Astrocyte (in vitro differentiated cells and primary cell): Measurements from ENCODE around the gene XAF1. TPM values are rescaled to one million over a fixed set of nuclear protein-coding genes. Genes with fewer than 3 reads are reported as not detected.
A peak's percentile ranks its signal among the peaks of the same experiment; 100 is the strongest.
"Not testable (repeated sequence)": the region's sequence is repeated elsewhere in the genome, so short reads cannot be mapped to it uniquely, and the experiment has no call there.

ENCODE experiments used
- DNase-seq: peaks from one replicate; pipeline ENCODE4 v3.0.0-alpha.2; 2010; ENCODE audit warnings: low read depth
- FAIRE-seq: peaks from 2 replicates; lab custom pipeline; 2011; peaks lifted over from hg19 to GRCh38; lab: Jason Lieb, UNC
- H2AFZ ChIP-seq: 2 replicates; pipeline ENCODE4 v1.6.0; 2012; ENCODE audit warnings: low read depth, low read length, inconsistent platforms
- H3K27ac ChIP-seq: 2 replicates; pipeline ENCODE4 v1.5.1; 2011; ENCODE audit warnings: low read depth, low read length, inconsistent platforms
- H3K27me3 ChIP-seq: 2 replicates; pipeline ENCODE4 v1.6.0; 2011; ENCODE audit warnings: low read length, inconsistent platforms; ENCODE audit not compliant: insufficient read depth
- H3K36me3 ChIP-seq: 2 replicates; pipeline ENCODE4 v1.5.1; 2011; ENCODE audit warnings: low read length, inconsistent platforms; ENCODE audit not compliant: insufficient read depth
- H3K4me1 ChIP-seq: 2 replicates; pipeline ENCODE4 v1.5.1; 2011; ENCODE audit warnings: low read length, inconsistent platforms; ENCODE audit not compliant: insufficient read depth
- H3K4me2 ChIP-seq: 2 replicates; pipeline ENCODE4 v1.6.0; 2012; ENCODE audit warnings: low read length, inconsistent platforms
- H3K4me3 ChIP-seq: 2 replicates; pipeline ENCODE4 v1.5.1; 2011; ENCODE audit warnings: low read depth, mild to moderate bottlenecking, low read length, inconsistent platforms; ENCODE audit not compliant: insufficient read depth
- H3K79me2 ChIP-seq: 2 replicates; pipeline ENCODE4 v1.6.0; 2012; ENCODE audit warnings: mild to moderate bottlenecking, low read length, inconsistent platforms; ENCODE audit not compliant: insufficient read depth
- H3K9ac ChIP-seq: 2 replicates; pipeline ENCODE4 v1.6.0; 2012; ENCODE audit warnings: mild to moderate bottlenecking, low read length, inconsistent platforms
- H3K9me3 ChIP-seq: 2 replicates; pipeline ENCODE4 v1.5.1; 2012; ENCODE audit warnings: low read depth, mild to moderate bottlenecking, low read length, inconsistent platforms; ENCODE audit not compliant: insufficient read depth
- H4K20me1 ChIP-seq: 2 replicates; pipeline ENCODE4 v1.6.0; 2012; ENCODE audit warnings: low read length, inconsistent platforms; ENCODE audit not compliant: insufficient read depth
- H3K27ac Mint-ChIP-seq: one replicate; pipeline ENCODE4 v1.8.0; 2021; ENCODE audit warnings: mild to moderate bottlenecking, mixed read lengths; ENCODE audit not compliant: unreplicated experiment
- H3K27me3 Mint-ChIP-seq: one replicate; pipeline ENCODE4 v1.8.0; 2021; ENCODE audit warnings: low read depth, mixed read lengths; ENCODE audit not compliant: unreplicated experiment
- H3K36me3 Mint-ChIP-seq: one replicate; pipeline ENCODE4 v1.8.0; 2021; ENCODE audit warnings: low read depth, mixed read lengths; ENCODE audit not compliant: unreplicated experiment
- H3K4me1 Mint-ChIP-seq: one replicate; pipeline ENCODE4 v1.8.0; 2021; ENCODE audit warnings: low read depth, mixed read lengths; ENCODE audit not compliant: unreplicated experiment
- H3K4me3 Mint-ChIP-seq: one replicate; pipeline ENCODE4 v1.8.0; 2021; ENCODE audit warnings: mild to moderate bottlenecking, moderate library complexity, mixed read lengths; ENCODE audit not compliant: unreplicated experiment
- H3K9me3 Mint-ChIP-seq: one replicate; pipeline ENCODE4 v1.8.0; 2021; ENCODE audit warnings: mild to moderate bottlenecking, mixed read lengths; ENCODE audit not compliant: unreplicated experiment
- CTCF ChIP-seq: IDR thresholded peaks from 2 replicates; pipeline ENCODE4 v1.5.1; 2011; ENCODE audit warnings: low read depth, mild to moderate bottlenecking, inconsistent platforms, low read length, moderate library complexity; ENCODE audit not compliant: insufficient read depth
- EZH2 ChIP-seq: IDR thresholded peaks from 2 replicates; pipeline ENCODE4 v1.6.1; 2012; ENCODE audit warnings: mild to moderate bottlenecking, low read length, inconsistent platforms; ENCODE audit not compliant: insufficient read depth
- total RNA-seq: library from RNA; stranded (reverse); gene quantifications from 2 replicates; pipeline ENCODE4 v1.2.1, GENCODE V29; 2021

The XAF1 gene
- total RNA-seq, 1 donor from 2014 or later = 50.9 TPM

- Histone ChIP-seq H3K27ac (no peak overlapping the region), H3K79me2 (no peaks in the 10 kb centered on the region), H3K36me3 (no peaks in the 10 kb centered on the region), H3K9me3 (no peaks in the 10 kb centered on the region), H3K4me1 (no peaks in the 10 kb centered on the region), H4K20me1 (no peaks in the 10 kb centered on the region), H3K9ac (no peak overlapping the region), H3K4me3 (no peak overlapping the region), H3K4me2 (no peak overlapping the region), H2AFZ (no peak overlapping the region), H3K27me3 (peaks cover 3% of the 10 kb centered on the region)
- no peaks in the 10 kb centered on the region for H3K4me1 Mint-ChIP-seq
- TF ChIP-seq EZH2 (no peak), CTCF (no peak)
- H3K9me3 Mint-ChIP-seq = peaks cover 21% of the 10 kb centered on the region
- H3K27ac Mint-ChIP-seq = no peak overlapping the region
- H3K27me3 Mint-ChIP-seq = peaks cover 6% of the 10 kb centered on the region
- no peak for DNase-seq
- FAIRE-seq = peak; percentile 49
- no peak overlapping the region for H3K4me3 Mint-ChIP-seq
- peaks cover 66% of the 10 kb centered on the region for H3K36me3 Mint-ChIP-seq
These were observed 12.6 kb downstream of the XAF1 start for GRCh38 chr17:6768447-6768846.

GRCh38 chr17:6772016-6772415 is 16.2 kb downstream of the XAF1 start:
- Histone ChIP-seq H3K9ac (no peak overlapping the region), H3K27me3 (peaks cover 12% of the 10 kb centered on the region), H3K79me2 (no peaks in the 10 kb centered on the region), H4K20me1 (no peaks in the 10 kb centered on the region), H3K27ac (no peak overlapping the region), H3K9me3 (peaks cover 3% of the 10 kb centered on the region), H3K4me2 (no peak overlapping the region), H3K36me3 (no peaks in the 10 kb centered on the region), H2AFZ (no peak overlapping the region), H3K4me3 (no peak overlapping the region), H3K4me1 (no peaks in the 10 kb centered on the region)
- Mint-ChIP-seq H3K27ac (no peak overlapping the region), H3K36me3 (peaks cover 71% of the 10 kb centered on the region), H3K27me3 (peaks cover 24% of the 10 kb centered on the region), H3K4me1 (no peaks in the 10 kb centered on the region), H3K9me3 (peaks cover 43% of the 10 kb centered on the region), H3K4me3 (no peak overlapping the region)
- FAIRE-seq (no peak), DNase-seq (no peak)
- TF ChIP-seq EZH2 = no peak

- H3K27ac Mint-ChIP-seq, H3K27ac ChIP-seq, H2AFZ ChIP-seq, FAIRE-seq, H3K4me3 ChIP-seq, H3K9me3 ChIP-seq, H3K9ac ChIP-seq, H3K4me1 Mint-ChIP-seq, H3K79me2 ChIP-seq, H3K4me3 Mint-ChIP-seq, H3K4me2 ChIP-seq, H4K20me1 ChIP-seq, H3K4me1 ChIP-seq, H3K36me3 ChIP-seq, DNase-seq: not testable (repeated sequence)
- H3K27me3 ChIP-seq = peaks cover 15% of the 10 kb centered on the region
- H3K36me3 Mint-ChIP-seq = peaks cover 62% of the 10 kb centered on the region
- H3K27me3 Mint-ChIP-seq = peaks cover 41% of the 10 kb centered on the region
- peaks cover 48% of the 10 kb centered on the region for H3K9me3 Mint-ChIP-seq
These were observed 19.1 kb downstream of the XAF1 start for GRCh38 chr17:6774906-6775305.
